SK-N-SH (cell line): ENCODE measurements around the gene CMC2. TPM values are rescaled to one million over a fixed set of nuclear protein-coding genes. Genes with fewer than 3 reads are reported as not detected.

ENCODE experiments used
- CTCF ChIA-PET: fragments of 300-600, 350-600 bp; formaldehyde crosslinking; extraction: SDS; loops from one replicate; lab custom pipeline; 2021; lab: Yijun Ruan, JAX
- POLR2A ChIA-PET: fragments of 350-600 bp; sonication (Branson Sonifier 250); formaldehyde crosslinking; extraction: SDS; loops from one replicate; lab custom pipeline; 2020; ENCODE audit warnings: antibody characterized with exemption, inconsistent platforms; lab: Yijun Ruan, JAX
- DNase-seq: peaks from one replicate; pipeline ENCODE4 v3.0.0; 2012
- H2AFZ ChIP-seq: fragments of 200-600 bp; sonication (generic); 2 replicates; pipeline ENCODE4 v1.8.1; 2016; ENCODE audit warnings: antibody characterized with exemption, mild to moderate bottlenecking, low read depth
- H3F3A ChIP-seq: fragments of 200-600 bp; sonication (generic); replicated peaks from 2 replicates; pipeline ENCODE3; 2016; ENCODE audit warnings: antibody characterized with exemption, mild to moderate bottlenecking; ENCODE audit not compliant: insufficient read depth
- H3K27ac ChIP-seq, 2 experiments: fragments of 200-500 bp in 1 of 2; fragments of 200-600 bp in 1 of 2; sonication (Bioruptor generic) in 1 of 2; sonication (generic), shearing (Covaris generic) in 1 of 2; 2 replicates each; pipeline versions ENCODE4 v1.5.1 to v1.6.1; 2014 to 2016; ENCODE audit warnings: low read depth in 2 of 2, inconsistent platforms in 1 of 2, low read length in 1 of 2, mild to moderate bottlenecking in 1 of 2, mixed read lengths in 1 of 2
- H3K27me3 ChIP-seq: fragments of 200-600 bp; sonication (generic), shearing (Covaris generic); 2 replicates; pipeline ENCODE4 v1.6.1; 2016; ENCODE audit warnings: mixed run types; ENCODE audit not compliant: insufficient read depth
- H3K36me3 ChIP-seq, 2 experiments: fragments of 200-500 bp in 1 of 2; fragments of 200-600 bp in 1 of 2; sonication (Bioruptor generic) in 1 of 2; sonication (generic) in 1 of 2; replicated peaks in 1 of 2; 2 replicates each; pipeline versions ENCODE3 to v1.5.1; 2014 to 2016; ENCODE audit warnings: low read length in 1 of 2, mild to moderate bottlenecking in 1 of 2; ENCODE audit not compliant: insufficient read depth in 2 of 2, control insufficient read depth in 1 of 2
- H3K4me1 ChIP-seq, 2 experiments: fragments of 200-500 bp in 1 of 2; fragments of 200-600 bp in 1 of 2; sonication (Bioruptor generic) in 1 of 2; sonication (generic), shearing (Covaris generic) in 1 of 2; 2 replicates each; pipeline versions ENCODE4 v1.5.1 to v1.6.1; 2014 to 2016; ENCODE audit warnings: low read depth in 1 of 2, low read length in 1 of 2, mixed run types in 1 of 2; ENCODE audit not compliant: insufficient read depth in 2 of 2, control insufficient read depth in 1 of 2
- H3K4me2 ChIP-seq: fragments of 200-600 bp; sonication (generic), shearing (Covaris generic); 2 replicates; pipeline ENCODE4 v1.6.1; 2017; ENCODE audit warnings: mixed run types
- H3K4me3 ChIP-seq, 2 experiments: fragments of 200-500 bp in 1 of 2; fragments of 200-600 bp in 1 of 2; sonication (Bioruptor generic) in 1 of 2; sonication (generic), shearing (Covaris generic) in 1 of 2; 2 replicates each; pipeline versions ENCODE4 v1.5.1 to v1.8.1; 2014 to 2016; ENCODE audit warnings: low read depth in 2 of 2, inconsistent platforms in 1 of 2, low read length in 1 of 2, mild to moderate bottlenecking in 1 of 2, mixed read lengths in 1 of 2, moderate library complexity in 1 of 2
- H3K79me2 ChIP-seq: fragments of 200-600 bp; sonication (generic); 2 replicates; pipeline ENCODE4 v1.8.1; 2017; ENCODE audit warnings: mild to moderate bottlenecking; ENCODE audit not compliant: insufficient read depth
- H3K9ac ChIP-seq: fragments of 200-600 bp; sonication (generic); 2 replicates; pipeline ENCODE4 v1.6.1; 2017; ENCODE audit warnings: mixed run types
- H3K9me2 ChIP-seq: fragments of 200-600 bp; sonication (generic); 2 replicates; pipeline ENCODE4 v1.6.1; 2017; ENCODE audit warnings: mixed run types
- H3K9me3 ChIP-seq: fragments of 200-600 bp; sonication (generic); 2 replicates; pipeline ENCODE4 v1.6.1; 2017; ENCODE audit warnings: mixed run types, mild to moderate bottlenecking, moderate library complexity
- H4K20me1 ChIP-seq: fragments of 200-600 bp; sonication (generic); 2 replicates; pipeline ENCODE4 v1.6.1; 2017; ENCODE audit warnings: mild to moderate bottlenecking, mixed run types; ENCODE audit not compliant: insufficient read depth
- CHD2 ChIP-seq: fragments of 150-350 bp; IDR thresholded peaks from 2 replicates; pipeline ENCODE4 v1.6.1; 2018; ENCODE audit warnings: low read length; ENCODE audit not compliant: partially characterized antibody
- CTCF ChIP-seq: fragments of 200-600 bp; sonication (generic); IDR thresholded peaks from 2 replicates; pipeline ENCODE4 v1.6.1; 2017; ENCODE audit warnings: antibody characterized with exemption, mild to moderate bottlenecking, moderate library complexity
- EP300 ChIP-seq, 2 experiments: IDR thresholded peaks; 2 replicates each; pipeline versions ENCODE4 v1.4.0 to v1.6.1; 2012; ENCODE audit warnings: borderline replicate concordance in 1 of 2, low read depth in 1 of 2, low read length in 1 of 2
- EZH2phosphoT487 ChIP-seq: fragments of 200-600 bp; sonication (generic); IDR thresholded peaks from 2 replicates; pipeline ENCODE4 v1.6.1; 2017; ENCODE audit warnings: low read depth, mixed run types, mild to moderate bottlenecking, antibody characterized with exemption, moderate library complexity, borderline replicate concordance
- FOXJ3 ChIP-seq: sonication (generic); formaldehyde crosslinking; IDR thresholded peaks from 2 replicates; pipeline ENCODE4 v1.5.1; 2020; ENCODE audit warnings: mild to moderate bottlenecking, missing genetic modification reagents
- FOXM1 ChIP-seq: IDR thresholded peaks from 2 replicates; pipeline ENCODE4 v1.4.0; 2012; ENCODE audit warnings: low read depth, mild to moderate bottlenecking
- GATA2 ChIP-seq: sonication (generic); formaldehyde crosslinking; IDR thresholded peaks from 2 replicates; pipeline ENCODE4 v1.5.0; 2020; ENCODE audit warnings: mild to moderate bottlenecking, missing genetic modification reagents
- MEF2A ChIP-seq: IDR thresholded peaks from 2 replicates; pipeline ENCODE4 v1.4.0; 2012; ENCODE audit warnings: low read depth, borderline replicate concordance
- MXI1 ChIP-seq: IDR thresholded peaks from 2 replicates; pipeline ENCODE4 v1.6.1; 2012; ENCODE audit warnings: mild to moderate bottlenecking, low read depth, low read length, improper control_type of control experiment
- NRF1 ChIP-seq: IDR thresholded peaks from 2 replicates; pipeline ENCODE4 v1.6.1; 2012; ENCODE audit warnings: low read depth, mild to moderate bottlenecking, low read length
- PBX3 ChIP-seq: IDR thresholded peaks from 2 replicates; pipeline ENCODE4; 2012
- RAD21 ChIP-seq: IDR thresholded peaks from 2 replicates; pipeline ENCODE4 v1.6.1; 2012; ENCODE audit warnings: mild to moderate bottlenecking, low read length
- RFX5 ChIP-seq: IDR thresholded peaks from 2 replicates; pipeline ENCODE4 v1.6.1; 2012; ENCODE audit warnings: mild to moderate bottlenecking, improper control_type of control experiment, low read length
- SMC3 ChIP-seq: IDR thresholded peaks from 2 replicates; pipeline ENCODE4 v1.6.1; 2012; ENCODE audit warnings: low read depth, low read length, improper control_type of control experiment
- TAF1 ChIP-seq: IDR thresholded peaks from 2 replicates; pipeline ENCODE4 v1.6.1; 2012; ENCODE audit warnings: low read depth, mild to moderate bottlenecking, low read length, moderate library complexity, borderline replicate concordance
- WGBS: methylation state at CpG from one replicate; pipeline ENCODE4 v1.1.6; 2017; ENCODE audit warnings: low lambda C conversion rate; 5-methylcytosine and 5-hydroxymethylcytosine counted together
- polyA plus RNA-seq, 3 experiments: library from polyadenylated mRNA; depleted of rRNA; stranded (reverse); fragments of >200 nt; gene quantifications; 2 replicates each; pipeline ENCODE4 v1.2.3, GENCODE V29; 2012
- TF ChIP-seq, protein P1 (sequence below): IDR thresholded peaks from 2 replicates; pipeline ENCODE4 v1.6.1; 2012; ENCODE audit warnings: mild to moderate bottlenecking, low read depth, low read length, moderate library complexity
- TF ChIP-seq, protein P2 (sequence below): IDR thresholded peaks from 2 replicates; pipeline ENCODE4 v1.4.0; 2012; ENCODE audit warnings: low read depth
- TF ChIP-seq, protein P3 (sequence below): fragments of 150-350 bp; IDR thresholded peaks from 2 replicates; pipeline ENCODE4 v1.6.1; 2017; ENCODE audit warnings: antibody characterized with exemption, low read length, low read depth, borderline replicate concordance

CMC2 gene
- polyA plus RNA-seq, 1 of the 3 experiments (the other 2 are of a cell fraction): 135 TPM

- POLR2A ChIA-PET: no interaction called here
These were observed 29.7 kb downstream of the CMC2 start for GRCh38 chr16:80976946-80977345.

More at GRCh38 chr16:80976946-80977345, 29.7 kb downstream of the CMC2 start:
- CTCF ChIA-PET: interaction anchor here (1.0 kb wide), 1 partner anchor 45 kb away, joined by 3 read pairs; no protein-coding TSS in a partner anchor
- H3F3A ChIP-seq: no peaks in the 10 kb centered on the region
- no peak for DNase-seq
- H3K9me2 ChIP-seq: no peaks in the 10 kb centered on the region
- H4K20me1 ChIP-seq: no peaks in the 10 kb centered on the region
- no peak overlapping the region for H3K9ac ChIP-seq
- 87% methylated on average over 1 of the region's 1 CpG for WGBS
- no peak overlapping the region for H3K4me2 ChIP-seq
- H3K79me2 ChIP-seq: peaks cover 23% of the 10 kb centered on the region
- no peaks in the 10 kb centered on the region; a peak in 1 of 4 replicates for H3K4me1 ChIP-seq
- TF ChIP-seq TAF1 (no peak), EP300 (IDR thresholded peaks at IDR 0.05; ENCODE audit: borderline replicate concordance in 1 of 2, low read depth in 1 of 2, low read length in 1 of 2) (no peak), FOXJ3 (CRISPR knock-in tag) (no peak), SMC3 (no peak), RFX5 (no peak), MEF2A (no peak), NRF1 (no peak), MXI1 (no peak), FOXM1 (no peak), CHD2 (no peak), RAD21 (no peak), PBX3 (no peak), EZH2phosphoT487 (no peak), CTCF (no peak), GATA2 (CRISPR knock-in tag) (no peak)
- TF ChIP-seq, protein P1, sequence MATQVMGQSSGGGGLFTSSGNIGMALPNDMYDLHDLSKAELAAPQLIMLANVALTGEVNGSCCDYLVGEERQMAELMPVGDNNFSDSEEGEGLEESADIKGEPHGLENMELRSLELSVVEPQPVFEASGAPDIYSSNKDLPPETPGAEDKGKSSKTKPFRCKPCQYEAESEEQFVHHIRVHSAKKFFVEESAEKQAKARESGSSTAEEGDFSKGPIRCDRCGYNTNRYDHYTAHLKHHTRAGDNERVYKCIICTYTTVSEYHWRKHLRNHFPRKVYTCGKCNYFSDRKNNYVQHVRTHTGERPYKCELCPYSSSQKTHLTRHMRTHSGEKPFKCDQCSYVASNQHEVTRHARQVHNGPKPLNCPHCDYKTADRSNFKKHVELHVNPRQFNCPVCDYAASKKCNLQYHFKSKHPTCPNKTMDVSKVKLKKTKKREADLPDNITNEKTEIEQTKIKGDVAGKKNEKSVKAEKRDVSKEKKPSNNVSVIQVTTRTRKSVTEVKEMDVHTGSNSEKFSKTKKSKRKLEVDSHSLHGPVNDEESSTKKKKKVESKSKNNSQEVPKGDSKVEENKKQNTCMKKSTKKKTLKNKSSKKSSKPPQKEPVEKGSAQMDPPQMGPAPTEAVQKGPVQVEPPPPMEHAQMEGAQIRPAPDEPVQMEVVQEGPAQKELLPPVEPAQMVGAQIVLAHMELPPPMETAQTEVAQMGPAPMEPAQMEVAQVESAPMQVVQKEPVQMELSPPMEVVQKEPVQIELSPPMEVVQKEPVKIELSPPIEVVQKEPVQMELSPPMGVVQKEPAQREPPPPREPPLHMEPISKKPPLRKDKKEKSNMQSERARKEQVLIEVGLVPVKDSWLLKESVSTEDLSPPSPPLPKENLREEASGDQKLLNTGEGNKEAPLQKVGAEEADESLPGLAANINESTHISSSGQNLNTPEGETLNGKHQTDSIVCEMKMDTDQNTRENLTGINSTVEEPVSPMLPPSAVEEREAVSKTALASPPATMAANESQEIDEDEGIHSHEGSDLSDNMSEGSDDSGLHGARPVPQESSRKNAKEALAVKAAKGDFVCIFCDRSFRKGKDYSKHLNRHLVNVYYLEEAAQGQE: no peak
- TF ChIP-seq, protein P2, sequence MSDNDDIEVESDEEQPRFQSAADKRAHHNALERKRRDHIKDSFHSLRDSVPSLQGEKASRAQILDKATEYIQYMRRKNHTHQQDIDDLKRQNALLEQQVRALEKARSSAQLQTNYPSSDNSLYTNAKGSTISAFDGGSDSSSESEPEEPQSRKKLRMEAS: no peak
- TF ChIP-seq, protein P3, sequence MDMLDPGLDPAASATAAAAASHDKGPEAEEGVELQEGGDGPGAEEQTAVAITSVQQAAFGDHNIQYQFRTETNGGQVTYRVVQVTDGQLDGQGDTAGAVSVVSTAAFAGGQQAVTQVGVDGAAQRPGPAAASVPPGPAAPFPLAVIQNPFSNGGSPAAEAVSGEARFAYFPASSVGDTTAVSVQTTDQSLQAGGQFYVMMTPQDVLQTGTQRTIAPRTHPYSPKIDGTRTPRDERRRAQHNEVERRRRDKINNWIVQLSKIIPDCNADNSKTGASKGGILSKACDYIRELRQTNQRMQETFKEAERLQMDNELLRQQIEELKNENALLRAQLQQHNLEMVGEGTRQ: no peak
- H3K27me3 ChIP-seq: no peaks in the 10 kb centered on the region
- peaks cover 8 to 12% of the 10 kb centered on the region in 2 experiments for H3K36me3 ChIP-seq
- H3K9me3 ChIP-seq: no peaks in the 10 kb centered on the region
- H3K4me3 ChIP-seq: no peak overlapping the region
- H3K27ac ChIP-seq: no peak overlapping the region
- no peak overlapping the region for H2AFZ ChIP-seq
